ENCODE data around the gene MORN5. TPM values are rescaled to one million over a fixed set of nuclear protein-coding genes. Genes with fewer than 3 reads are reported as not detected.

The MORN5 gene
- total RNA-seq, 1 donor from 2014 or later, result 0.57 TPM

GRCh38 chr9:122133263-122133983 lies 26.3 kb upstream of the MORN5 start:
- peaks cover 5% of the 10 kb centered on the region for H3K4me1 Mint-ChIP-seq (ENCODE audit: low read depth)
- TF ChIP-seq, protein P1, sequence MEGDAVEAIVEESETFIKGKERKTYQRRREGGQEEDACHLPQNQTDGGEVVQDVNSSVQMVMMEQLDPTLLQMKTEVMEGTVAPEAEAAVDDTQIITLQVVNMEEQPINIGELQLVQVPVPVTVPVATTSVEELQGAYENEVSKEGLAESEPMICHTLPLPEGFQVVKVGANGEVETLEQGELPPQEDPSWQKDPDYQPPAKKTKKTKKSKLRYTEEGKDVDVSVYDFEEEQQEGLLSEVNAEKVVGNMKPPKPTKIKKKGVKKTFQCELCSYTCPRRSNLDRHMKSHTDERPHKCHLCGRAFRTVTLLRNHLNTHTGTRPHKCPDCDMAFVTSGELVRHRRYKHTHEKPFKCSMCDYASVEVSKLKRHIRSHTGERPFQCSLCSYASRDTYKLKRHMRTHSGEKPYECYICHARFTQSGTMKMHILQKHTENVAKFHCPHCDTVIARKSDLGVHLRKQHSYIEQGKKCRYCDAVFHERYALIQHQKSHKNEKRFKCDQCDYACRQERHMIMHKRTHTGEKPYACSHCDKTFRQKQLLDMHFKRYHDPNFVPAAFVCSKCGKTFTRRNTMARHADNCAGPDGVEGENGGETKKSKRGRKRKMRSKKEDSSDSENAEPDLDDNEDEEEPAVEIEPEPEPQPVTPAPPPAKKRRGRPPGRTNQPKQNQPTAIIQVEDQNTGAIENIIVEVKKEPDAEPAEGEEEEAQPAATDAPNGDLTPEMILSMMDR (IDR thresholded peaks at IDR 0.05; ENCODE audit: unreplicated experiment), result no peak
- DNase-seq (ENCODE audit: low spot score, unreplicated experiment), result no peak

DNA sequence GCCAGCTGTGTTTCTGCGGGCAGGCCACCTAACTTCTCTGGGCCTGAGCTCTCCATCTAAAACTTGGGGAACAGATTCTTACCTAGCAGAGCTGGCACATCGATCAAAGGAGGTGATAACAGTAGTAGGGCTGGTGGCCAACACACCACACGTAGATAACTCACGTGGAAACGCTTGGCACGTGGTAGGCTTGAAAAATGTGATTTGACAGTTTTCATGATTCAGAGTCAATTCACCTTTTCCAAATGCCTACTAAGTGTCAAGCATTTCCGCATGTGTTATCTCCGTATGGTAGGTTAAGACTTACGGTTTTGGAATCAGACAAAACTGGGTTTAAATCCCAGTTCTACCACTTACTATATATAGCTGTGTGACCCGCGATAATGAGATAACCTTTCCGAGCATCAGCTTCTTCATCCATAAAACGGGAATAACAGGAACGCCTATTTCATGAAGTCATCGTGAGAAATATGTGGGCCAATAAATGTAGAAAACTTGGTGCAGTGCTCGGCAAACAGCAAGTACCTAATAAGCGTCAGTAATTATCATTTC lies 25.6 kb upstream of the MORN5 start:
- H3K4me1 Mint-ChIP-seq (ENCODE audit: low read depth), result peaks cover 5% of the 10 kb centered on the region
- H3K4me3 Mint-ChIP-seq (ENCODE audit: low read depth), result no peak overlapping the region
- no peak overlapping the region for H3K27ac Mint-ChIP-seq

More at GRCh38 chr9:122133263-122133983, 26.3 kb upstream of the MORN5 start:
- no peak overlapping the region for H3K27ac Mint-ChIP-seq
- H3K27me3 Mint-ChIP-seq, result peaks cover 73% of the 10 kb centered on the region
- no peaks in the 10 kb centered on the region for H3K36me3 Mint-ChIP-seq (ENCODE audit: insufficient read depth)
- no peaks in the 10 kb centered on the region for H3K9me3 Mint-ChIP-seq (ENCODE audit: low read depth)
- H3K4me3 Mint-ChIP-seq (ENCODE audit: low read depth), result no peak overlapping the region

DNA sequence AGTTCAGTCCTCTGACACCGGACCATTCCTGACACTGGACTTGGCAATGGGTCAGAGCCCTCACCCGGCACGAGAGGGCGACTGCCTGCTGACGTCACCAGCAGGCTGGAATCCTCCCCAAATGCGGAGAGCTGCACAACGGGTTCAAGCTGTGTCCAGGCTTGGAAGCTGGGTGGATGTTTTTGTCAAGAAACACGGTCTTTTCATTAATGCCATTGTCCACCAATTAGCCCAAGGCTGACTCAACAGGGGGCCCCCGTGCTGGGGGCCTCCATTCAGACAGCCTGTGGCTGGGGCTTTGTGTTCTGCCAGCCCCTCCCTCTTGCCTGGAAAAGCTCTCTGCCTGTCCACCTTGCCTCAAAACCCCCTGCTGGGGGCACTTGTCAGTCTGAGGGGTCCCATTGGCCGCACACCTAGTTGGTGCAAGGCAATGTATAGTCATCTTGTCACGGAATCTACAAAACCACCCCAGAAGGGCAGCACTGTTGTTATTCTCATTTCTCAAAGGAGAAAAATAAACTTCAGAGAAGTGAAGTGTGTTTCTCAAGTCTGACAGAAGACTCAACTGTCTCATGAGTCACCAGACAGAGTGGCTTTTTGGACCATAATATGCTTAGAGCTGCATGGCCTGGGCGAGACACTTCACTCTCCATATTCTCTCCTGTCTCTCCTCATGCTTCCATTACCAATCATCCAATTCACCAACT lies 24.7 kb upstream of the MORN5 start:
- Mint-ChIP-seq H3K27ac (no peak overlapping the region), H3K27me3 (peaks cover 65% of the 10 kb centered on the region), H3K4me3 (ENCODE audit: low read depth) (no peak overlapping the region), H3K4me1 (ENCODE audit: low read depth) (peaks cover 5% of the 10 kb centered on the region), H3K36me3 (ENCODE audit: insufficient read depth) (no peaks in the 10 kb centered on the region), H3K9me3 (ENCODE audit: low read depth) (no peaks in the 10 kb centered on the region)
- TF ChIP-seq, protein P1 (IDR thresholded peaks at IDR 0.05; ENCODE audit: unreplicated experiment), result no peak
- DNase-seq (ENCODE audit: low spot score, unreplicated experiment), result no peak

More for the DNA sequence above, 25.6 kb upstream of the MORN5 start:
- Mint-ChIP-seq H3K9me3 (ENCODE audit: low read depth) (no peaks in the 10 kb centered on the region), H3K36me3 (ENCODE audit: insufficient read depth) (no peaks in the 10 kb centered on the region), H3K27me3 (peaks cover 71% of the 10 kb centered on the region)
- no peak for DNase-seq (ENCODE audit: low spot score, unreplicated experiment)
- TF ChIP-seq, protein P1 (IDR thresholded peaks at IDR 0.05; ENCODE audit: unreplicated experiment), result no peak

GRCh38 chr9:122135529-122135859 lies 24.2 kb upstream of the MORN5 start:
- Mint-ChIP-seq H3K4me3 (ENCODE audit: low read depth) (no peak overlapping the region), H3K4me1 (ENCODE audit: low read depth) (peaks cover 5% of the 10 kb centered on the region), H3K27ac (no peak overlapping the region), H3K36me3 (ENCODE audit: insufficient read depth) (no peaks in the 10 kb centered on the region), H3K27me3 (peaks cover 64% of the 10 kb centered on the region), H3K9me3 (ENCODE audit: low read depth) (no peaks in the 10 kb centered on the region)
- no peak for DNase-seq (ENCODE audit: low spot score, unreplicated experiment)
- TF ChIP-seq, protein P1 (IDR thresholded peaks at IDR 0.05; ENCODE audit: unreplicated experiment), result no peak

DNA sequence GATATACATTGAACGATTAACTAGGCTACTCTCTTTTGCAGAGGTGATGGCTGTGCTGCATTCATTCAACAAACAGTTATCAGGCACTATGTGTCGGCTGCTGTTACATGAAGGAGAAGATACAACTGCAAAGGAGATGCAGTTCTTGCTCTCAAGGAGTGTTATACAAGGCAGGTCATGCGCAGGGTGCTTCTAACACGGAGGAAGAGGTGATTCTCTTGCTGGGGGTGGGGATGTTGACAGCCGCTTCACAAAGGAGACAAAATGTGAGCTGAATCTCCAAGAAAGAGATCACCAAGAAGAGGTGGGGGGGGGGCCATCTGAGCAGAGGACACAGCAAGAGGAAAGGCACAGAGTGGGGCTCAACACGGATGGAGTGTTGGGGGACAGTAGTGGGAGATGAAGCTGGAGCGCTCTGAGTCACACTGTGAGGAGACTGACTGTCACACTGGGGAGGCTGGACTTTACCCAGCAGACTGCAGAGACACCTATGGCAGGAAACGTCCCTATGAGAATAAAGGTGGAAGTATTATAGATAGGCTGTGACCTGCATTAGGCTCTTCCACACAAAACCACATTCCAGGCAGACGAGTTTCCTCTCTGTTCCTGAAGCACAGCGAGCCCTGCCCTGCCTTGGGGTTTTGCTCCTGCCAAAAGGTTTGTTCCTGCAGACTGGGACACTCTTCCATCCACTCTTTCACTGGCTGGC lies 21.0 kb upstream of the MORN5 start:
- no peak for DNase-seq (ENCODE audit: low spot score, unreplicated experiment)
- no peak overlapping the region for H3K4me3 Mint-ChIP-seq (ENCODE audit: low read depth)
- H3K27ac Mint-ChIP-seq, result no peak overlapping the region
- peaks cover 34% of the 10 kb centered on the region for H3K27me3 Mint-ChIP-seq
- H3K36me3 Mint-ChIP-seq (ENCODE audit: insufficient read depth), result peaks cover 4% of the 10 kb centered on the region
- H3K4me1 Mint-ChIP-seq (ENCODE audit: low read depth), result no peaks in the 10 kb centered on the region
- TF ChIP-seq, protein P1 (IDR thresholded peaks at IDR 0.05; ENCODE audit: unreplicated experiment), result no peak
- H3K9me3 Mint-ChIP-seq (ENCODE audit: low read depth), result no peaks in the 10 kb centered on the region

Measured in progenitor cell of endocrine pancreas (in vitro differentiated cells).